CD4-positive, alpha-beta T cell treated with Interleukin-15 for 1 hour (primary cell): ENCODE data around the gene ZNF578.
"Not testable (repeated sequence)": the region's sequence is repeated elsewhere in the genome, so short reads cannot be mapped to it uniquely, and the experiment has no call there.

Experiments used
- DNase-seq: peaks from one replicate; pipeline ENCODE4 v3.0.0-alpha.2; 2020

Gene ZNF578

DNA sequence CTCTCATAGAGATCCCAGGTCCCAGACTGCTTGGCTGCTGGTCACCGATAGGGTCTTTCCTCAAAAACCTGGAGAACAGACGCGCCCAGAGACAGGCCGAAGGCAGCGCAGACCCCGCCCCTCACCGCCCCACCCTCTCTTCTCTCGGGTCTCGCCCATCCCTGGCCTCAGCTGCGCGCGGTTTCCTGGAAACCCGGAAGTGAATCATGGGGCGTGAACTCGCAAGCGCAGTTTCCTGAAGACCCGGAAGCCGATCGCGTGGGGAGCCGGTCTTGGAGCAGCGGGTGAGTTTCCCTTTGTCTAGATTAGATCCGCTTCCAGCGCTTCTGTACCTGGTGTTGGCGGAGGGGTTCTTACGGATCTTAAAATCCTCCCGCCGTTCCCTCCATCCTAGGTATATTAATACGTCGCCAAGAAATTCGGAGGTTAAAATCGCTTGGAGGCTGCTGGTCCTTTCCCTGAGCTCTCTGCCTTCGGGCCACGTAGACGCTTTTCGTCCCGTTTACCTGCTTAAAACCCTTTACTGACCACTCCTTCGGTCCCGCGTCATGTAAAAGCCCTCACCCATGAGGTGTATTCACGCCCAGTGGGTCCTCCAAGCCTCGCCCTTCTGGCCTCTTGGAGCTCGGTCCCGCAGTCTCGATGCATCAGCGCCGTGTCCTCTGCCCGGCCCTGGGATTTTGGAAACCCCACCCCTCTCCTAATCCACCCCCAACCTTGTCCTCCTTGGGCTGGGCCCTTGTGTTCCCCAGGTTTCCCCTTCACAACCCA lies at the start of gene ZNF578:
Gene ZNF578, plus strand, starts transcription at position 230 of the 771 bp plus-strand sequence. CDS start 48,293 bp downstream, outside the sequence.
- peak; percentile 80 for DNase-seq

DNA sequence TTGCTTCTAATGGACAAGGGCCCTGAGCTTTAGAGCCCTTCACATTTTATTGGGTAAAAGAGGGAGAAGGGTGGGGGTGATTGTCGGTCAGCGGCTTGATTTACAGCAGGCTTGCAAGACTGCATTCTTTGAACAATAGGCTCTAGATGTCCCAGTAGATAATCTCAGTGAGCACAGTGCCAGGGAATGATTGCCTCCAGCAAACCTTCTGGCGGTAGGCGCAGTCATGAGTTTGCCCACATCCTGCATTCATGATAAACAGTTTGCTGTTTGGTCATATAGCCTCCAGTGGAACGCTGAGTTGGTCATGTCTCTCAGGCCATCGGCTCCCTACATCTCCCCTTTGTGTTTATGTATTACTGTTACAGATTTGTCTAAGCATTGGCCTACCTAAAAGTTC lies 43.1 kb upstream of the ZNF578 start:
- no peak for DNase-seq

DNA sequence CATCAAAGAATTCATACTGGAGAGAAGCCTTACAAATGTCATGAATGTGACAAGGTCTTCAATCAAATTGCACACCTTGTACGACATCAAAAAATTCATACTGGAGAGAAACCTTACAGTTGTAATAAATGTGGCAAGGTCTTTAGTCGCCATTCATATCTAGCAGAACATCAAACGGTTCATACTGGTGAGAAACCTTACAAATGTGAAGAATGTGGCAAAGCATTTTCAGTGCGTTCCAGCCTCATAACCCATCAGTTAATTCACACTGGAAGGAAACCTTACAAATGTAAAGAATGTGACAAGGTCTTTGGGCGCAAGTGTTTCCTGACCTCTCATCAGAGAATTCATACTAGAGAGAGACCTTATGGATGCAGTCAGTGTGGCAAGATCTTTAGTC lies 37.6 kb upstream of the ZNF578 start:
- DNase-seq = no peak

DNA sequence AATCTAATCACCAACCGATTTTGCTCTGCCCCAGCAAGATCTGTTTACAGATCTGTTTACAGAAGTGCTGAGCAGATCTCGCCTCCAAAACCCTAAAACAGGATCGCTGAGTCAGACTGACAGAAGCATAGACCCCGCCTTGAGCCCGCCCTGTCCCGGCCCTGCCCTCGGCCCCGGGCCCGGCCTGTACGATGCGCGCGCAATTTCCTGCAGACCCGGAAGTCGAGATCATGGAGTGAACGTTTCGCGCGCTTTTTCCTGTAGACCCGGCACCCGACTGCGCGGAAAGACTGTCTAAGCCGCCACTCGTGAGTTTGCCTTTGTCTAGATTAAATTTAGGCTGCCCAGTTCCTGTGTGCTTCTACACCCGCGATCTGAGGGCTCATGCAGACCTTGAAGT lies 24.4 kb upstream of the ZNF578 start, which contains the start of gene ZNF534:
Gene ZNF534, plus strand, starts transcription at position 212 of the 400 bp plus-strand sequence. CDS start 2,327 bp downstream, outside the sequence.
- DNase-seq = no peak

DNA sequence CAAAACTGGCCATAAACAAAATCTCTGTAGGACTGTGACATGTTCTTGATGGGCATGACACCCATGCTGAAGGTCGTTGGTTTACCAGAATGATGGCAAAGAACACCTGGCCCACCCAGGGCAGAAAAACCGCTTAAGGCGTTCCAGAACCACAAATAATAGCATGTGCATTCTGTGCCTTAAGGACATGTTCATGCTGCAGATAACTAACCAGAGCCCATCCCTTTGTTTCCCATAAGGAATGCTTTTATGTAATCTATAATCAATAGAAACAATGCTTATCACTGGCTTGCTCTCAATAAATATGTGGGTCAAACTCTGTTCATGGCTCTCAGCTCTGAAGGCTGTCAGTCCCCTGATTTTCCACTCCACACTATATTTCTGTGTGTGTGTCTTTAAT lies 11.2 kb upstream of the ZNF578 start:
- DNase-seq = no peak

DNA sequence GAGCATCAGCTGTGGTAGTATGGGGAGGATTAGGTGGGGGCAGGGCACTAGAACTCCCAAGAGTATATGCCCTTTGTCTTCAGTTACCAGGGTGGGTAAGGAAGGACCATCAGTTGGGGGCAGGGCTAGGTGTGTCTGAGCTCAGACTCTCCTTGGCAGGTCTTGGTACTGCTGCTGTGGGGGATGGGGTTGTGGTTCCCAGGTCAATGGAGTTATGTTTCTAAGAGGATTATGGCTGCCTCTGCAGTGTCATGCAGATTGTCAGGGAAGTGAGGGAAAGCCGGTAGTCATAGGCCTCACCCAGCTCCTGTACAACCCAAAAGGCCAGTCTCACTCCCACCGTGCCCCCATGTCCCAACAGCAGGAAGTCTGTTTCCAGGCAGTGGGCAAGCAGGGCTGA lies 8.8 kb upstream of the ZNF578 start:
- no peak for DNase-seq

DNA sequence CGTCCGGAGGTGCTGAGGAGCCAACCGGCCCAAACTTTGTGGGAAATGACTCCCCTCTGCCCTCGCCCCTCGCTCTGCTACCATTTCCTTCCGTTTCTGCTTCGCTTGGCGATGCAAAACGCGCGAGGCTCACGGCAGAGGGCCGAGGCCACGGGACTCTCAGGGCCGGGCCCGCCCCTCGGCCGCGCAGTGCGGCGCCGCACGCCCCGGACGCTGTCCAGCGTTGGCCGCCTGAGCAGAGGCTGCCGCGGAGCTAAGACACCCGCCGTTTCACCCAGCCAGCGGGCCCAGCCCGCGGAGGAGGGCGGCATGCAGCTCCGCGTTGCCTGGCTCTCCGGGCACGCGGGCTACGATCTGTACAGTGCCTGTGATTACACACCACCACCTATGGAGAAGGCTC lies 2.1 kb upstream of the ZNF578 start:
- DNase-seq = no peak

DNA sequence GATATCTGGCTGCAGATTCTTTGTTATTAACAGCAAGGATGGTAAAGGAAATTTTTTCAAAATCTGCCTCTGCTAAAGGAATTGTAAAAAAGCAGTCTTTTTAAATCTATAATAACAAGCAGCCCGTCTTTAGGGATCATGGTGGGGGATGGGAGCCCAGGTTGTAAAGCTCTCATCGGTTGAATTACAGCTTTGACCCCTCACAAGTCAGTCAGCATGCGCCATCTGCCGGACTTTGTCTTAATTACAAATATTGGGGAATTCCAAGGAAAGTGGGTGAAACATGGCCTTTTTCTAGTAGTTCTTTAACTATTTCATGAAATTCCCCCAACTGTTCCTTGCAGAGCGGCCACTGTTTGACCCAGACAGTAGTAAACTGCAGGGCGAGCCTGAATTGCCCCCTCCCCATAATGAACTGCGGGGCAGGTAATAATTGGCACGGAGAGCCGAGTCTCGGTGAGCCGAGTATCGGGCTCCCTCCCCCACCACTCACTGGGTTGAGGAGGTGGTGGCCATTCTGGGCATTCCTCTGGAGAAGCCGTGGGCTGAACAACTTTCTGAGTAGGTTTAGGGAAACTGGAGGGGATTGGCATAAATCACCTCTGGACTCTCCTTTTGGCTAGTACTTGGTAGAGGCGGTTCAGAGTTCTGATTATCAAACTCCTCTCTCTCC lies 11.6 kb downstream of the ZNF578 start:
- no peak for DNase-seq

DNA sequence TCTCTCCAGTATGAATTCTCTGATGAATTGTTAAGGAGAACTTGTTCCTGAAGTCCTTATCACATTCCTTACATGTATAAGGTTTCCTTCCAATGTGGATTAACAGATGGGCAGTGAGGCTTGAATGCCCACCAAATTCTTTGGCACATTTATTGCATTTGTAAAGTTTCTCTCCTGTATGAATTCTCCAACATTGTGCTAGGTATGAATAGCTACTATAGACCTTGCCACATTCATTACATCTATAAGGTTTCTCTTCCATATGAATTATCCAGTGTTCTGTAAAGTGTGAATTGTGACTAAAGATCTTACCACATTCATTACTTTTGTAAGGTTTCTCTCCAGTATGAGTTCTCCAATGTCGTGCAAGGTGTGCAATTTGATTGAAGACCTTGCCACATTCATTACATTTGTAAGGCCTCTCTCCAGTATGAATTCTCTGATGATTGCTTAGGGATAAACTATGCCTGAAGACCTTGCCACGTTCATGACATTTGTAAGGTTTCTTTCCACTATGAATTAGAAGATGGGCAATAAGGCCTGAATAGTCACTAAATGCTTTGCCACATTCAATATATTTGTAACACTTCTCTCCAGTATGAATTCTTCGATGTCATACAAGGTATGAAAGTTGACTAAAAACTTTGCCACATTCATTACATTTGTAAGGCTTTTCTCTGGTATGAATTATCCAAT lies 20.4 kb downstream of the ZNF578 start:
- no peak for DNase-seq

DNA sequence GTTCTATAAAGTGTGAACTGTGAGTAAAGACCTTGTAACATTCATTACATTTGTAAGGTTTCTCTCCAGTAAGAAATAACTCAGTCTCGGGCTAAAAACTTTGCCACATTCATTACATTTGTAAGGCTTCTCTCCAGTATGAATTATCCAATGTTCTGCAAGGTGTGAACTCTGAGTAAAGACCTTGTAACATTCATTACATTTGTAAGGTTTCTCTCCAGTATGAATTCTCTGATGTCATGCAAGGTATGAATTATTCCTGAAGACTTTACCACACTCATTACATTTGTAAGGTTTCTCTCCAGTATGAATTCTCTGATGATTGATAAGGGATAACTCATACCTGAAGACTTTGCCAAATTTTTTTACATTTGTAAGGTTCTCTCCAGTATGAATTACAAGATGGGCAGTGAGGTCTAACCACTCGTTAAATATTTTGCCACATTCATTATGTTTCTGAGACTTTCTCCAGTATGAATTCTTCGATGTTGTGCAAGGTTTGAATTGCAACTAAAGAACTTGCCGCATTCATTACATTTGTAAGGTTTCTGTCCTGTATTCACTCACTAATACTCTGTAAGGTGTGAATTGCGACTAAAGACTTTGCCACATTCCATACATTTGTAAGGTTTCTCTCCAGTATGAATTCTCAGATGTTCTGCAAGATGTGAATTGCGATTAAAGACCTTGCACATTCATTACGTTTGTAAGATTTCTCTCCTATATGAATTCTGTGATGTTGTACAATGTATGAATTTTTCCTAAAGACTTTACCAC lies 21.2 kb downstream of the ZNF578 start:
- no peak for DNase-seq

DNA sequence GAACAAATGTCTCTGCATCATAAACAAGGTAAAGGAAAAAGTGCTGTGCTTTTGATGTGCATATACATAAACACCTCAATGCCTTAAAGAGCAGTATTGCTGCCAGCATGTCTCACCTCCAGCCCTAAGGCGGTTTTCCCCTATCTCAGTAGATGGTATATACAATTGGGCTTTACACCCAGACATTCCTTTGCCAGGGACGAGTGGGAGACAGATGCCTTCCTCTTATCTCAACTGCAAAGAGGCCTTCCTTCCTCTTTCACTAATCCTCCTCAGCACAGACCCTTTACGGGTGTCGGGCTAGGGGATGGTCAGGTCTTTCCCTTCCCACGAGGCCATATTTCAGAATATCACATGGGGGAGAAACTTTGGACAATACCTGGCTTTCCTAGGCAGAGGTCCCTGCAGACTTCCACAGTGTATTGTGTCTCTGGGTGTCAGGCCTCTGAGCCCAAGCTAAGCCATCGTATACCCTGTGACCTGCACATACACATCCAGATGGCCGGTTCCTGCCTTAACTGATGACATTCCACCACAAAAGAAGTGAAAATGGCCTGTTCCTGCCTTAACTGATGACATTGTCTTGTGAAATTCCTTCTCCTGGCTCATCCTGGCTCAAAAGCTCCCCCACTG lies 30.9 kb downstream of the ZNF578 start:
- not testable (repeated sequence) for DNase-seq

DNA sequence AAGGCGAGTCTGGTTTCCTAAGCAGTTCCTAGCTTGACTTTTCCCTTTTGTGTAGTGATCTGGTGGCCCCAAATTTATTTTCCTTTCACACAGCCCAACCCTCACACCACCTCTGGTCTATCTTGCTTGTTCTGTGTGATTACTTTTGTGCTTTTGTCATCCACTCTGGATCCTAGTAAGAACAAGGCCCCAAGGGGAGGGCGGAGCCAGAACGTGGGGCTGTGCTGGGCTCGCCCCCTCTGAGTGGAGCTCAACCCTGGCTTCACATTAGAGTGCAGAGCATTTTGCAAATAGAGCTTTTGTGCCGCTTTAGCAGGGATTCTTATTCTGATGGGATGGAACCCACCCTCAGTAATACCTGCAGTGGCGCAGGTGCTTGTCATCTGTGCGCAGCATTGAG lies 31.7 kb downstream of the ZNF578 start:
- not testable (repeated sequence) for DNase-seq

DNA sequence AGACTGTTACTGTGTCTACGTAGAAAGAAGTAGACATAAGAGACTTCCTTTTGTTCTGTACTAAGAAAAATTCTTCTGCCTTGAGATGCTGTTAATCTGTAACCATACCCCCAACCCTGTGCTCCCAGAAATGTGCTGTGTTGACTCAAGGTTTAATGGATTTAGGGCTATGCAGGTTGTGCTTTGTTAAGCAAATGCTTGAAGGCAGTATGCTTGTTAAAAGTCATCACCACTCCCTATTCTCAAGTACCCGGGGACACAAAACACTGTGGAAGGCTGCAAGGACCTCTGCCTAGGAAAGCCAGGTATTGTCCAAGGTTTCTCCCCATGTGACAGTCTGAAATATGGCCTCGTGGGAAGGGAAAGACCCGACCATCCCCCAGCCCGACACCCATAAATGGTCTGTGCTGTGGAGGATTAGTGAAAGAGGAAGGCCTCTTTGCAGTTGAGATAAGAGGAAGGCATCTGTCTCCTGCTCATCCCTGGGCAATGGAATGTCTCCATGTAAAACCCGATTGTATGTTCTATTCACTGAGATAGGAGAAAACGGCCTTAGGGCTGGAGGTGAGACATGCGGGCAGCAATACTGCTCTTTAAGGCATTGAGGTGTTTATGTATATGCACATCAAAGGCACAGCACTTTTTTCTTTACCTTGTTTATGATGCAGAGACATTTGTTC lies 32.3 kb downstream of the ZNF578 start:
- DNase-seq = not testable (repeated sequence)

DNA sequence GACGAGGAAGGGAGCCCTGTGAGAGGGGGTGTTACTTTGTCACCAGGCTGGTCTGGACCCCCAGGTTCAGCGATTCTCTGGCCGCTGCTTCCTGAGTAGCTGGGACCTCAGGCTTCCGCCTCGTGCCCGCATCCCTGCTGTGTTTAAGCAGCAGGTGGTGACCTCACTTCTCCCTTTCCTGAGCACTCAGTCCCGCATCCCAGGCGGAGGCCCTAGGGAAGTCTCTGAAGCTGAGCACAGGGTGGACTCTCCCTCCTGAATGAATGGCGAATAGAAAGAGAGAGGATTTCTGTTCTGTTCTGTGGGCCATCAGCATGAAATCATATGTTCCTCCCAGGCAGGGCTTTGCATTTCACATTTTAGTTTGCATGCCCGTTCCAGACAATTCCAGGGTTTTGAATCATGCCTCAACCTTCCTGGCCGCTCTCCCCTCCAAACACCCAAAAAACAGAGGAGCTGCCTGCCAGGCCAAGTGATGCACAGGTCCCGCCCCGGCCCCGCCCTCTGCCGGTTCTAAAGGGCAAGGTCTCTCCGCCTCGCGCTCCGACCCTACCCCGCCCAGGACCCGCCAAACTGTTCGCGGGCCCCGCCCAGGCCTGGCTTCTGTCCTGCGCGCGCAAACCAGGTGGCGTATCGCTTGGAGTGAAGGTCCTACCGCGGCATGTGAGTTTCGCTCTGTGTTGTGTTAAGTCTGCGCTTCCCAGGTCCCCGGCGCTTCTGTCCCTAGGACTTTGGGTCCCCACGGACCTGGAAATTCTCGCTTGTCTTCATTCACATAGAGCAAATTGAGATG lies 39.0 kb downstream of the ZNF578 start:
- no peak for DNase-seq

DNA sequence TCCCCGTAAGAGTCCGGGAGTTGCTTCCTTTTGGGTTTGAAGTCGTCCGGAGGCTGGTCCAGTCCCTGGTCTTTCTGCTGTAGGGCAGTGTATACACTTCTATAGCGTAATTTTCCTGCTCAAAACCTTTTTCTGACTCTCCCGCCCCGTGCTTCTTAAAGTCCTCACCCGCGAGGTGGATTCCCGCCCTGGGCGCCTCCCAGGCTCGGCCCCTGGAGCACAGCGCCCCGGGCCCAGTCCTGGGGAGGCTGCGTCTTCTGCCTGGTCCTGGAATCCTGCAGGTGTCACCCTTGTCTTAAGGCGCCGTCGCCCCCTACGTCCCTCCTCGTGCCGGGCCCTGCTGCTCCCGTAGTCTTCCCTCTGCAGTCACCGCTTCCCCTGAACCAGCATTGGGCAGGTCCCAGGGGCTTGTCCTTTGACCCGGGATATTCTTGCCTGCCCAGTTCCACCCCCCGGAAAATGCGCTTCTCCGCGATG lies 39.7 kb downstream of the ZNF578 start:
- DNase-seq = no peak

DNA sequence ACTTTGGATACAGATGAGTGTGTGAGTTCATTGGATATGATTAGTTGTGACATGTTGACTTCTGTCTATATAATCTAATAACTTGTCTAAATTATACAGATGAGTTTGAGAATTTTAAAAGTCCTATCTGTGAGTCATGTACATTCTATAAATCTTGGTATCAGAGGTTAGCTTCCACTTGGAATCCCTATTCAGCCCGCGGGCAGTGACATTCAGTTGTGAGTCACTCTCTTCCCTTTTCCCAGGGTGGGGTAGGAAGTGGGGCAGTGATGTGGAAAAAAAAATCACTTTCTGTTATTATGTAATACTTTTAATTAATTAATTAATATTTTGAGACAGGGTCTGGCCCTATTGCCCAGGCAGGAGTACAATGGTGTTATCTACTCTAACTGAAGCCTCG lies 41.2 kb downstream of the ZNF578 start:
- no peak for DNase-seq

DNA sequence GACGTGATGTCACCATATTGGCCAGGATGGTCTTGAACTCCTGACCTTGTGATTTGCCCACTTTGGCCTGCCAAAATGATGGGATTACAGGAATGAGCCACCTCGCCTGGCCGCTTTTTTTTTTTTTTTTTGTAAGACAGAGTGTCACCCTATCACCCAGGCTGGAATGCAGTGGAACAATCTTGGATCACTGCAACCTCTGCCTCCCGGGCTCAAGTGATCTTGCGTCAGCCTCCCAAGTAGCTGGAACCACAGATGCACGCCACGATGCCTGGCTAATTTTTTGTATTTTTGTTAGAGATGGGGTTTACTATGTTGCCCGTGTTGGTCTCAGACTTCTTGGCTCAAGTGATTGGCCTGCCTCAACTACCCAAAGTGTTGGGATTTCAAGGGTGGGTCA lies 45.2 kb downstream of the ZNF578 start:
- no peak for DNase-seq

DNA sequence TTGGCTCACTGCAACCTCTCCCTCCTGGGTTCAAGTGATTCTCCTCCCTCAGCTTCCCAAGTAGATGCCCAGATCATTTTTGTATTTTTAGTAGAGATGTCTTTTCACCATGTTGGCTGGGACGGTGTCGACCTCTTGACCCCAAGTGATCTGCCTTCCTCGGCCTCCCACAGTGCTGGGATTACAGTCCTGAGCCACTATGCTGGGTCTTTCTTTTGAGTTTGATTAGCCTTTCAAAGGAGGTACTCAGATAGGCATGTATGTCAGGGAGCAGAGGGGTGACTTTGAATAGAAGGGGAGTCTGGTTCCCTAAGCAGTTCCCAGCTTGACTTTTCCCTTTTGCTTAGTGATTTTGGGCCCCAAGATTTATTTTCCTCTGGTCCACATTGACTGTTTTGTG lies 47.1 kb downstream of the ZNF578 start:
- DNase-seq = not testable (repeated sequence)

DNA sequence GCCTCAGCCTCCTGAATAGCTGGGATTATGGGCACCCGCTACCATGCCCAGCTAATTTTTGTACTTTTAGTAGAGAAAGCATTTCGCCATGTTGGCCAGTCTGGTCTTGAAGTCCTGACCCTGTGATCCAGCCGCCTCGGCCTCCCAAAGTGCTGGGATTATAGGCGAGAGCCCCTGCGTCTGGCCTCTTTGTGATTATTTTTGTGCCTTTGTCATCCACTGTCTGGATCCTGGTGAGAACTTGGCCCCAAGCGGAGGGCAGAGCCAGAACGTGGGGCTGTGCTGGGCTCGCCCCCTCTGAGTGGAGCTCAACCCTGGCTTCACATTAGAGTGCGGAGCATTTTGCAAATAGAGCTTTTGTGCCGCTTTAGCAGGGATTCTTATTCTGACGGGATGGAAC lies 47.6 kb downstream of the ZNF578 start:
- DNase-seq = not testable (repeated sequence)

DNA sequence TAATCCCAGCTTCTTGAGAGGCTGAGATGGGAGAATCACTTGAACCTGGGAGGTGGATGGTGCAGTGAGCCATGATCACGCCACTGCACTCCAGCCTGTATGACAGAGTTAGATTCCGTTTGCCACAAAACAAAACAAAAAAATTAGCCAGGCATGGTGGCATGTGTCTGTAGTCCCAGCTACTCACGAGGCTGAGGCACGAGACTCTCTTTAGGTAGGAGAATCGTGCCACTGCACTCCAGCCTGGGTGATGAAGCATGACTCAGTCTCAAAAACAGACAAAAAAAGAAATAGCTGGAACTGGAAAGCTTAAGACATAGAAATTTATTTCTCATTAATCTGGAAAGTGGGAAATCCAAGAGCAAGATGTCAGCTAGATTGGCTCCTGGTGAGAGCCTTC lies 53.9 kb downstream of the ZNF578 start:
- no peak for DNase-seq

DNA sequence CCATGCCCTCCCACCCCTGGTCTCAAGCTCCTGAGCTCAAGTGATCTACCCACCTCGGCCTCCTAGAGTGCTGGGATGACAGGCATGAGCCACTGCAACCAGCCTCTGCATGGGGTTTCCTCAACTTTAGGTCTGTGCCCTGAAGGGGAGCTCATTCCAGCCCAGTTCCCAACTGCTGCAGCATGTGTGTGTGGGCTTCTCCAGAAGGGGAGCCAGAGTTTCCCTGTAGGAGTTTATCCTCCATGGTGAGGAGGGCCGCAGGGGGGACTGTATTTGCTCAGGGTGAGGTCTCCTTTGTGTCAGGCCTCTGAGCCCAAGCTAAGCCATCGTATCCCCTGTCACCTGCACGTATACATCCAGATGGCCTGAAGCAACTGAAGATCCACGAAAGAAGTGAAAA lies 62.8 kb downstream of the ZNF578 start:
- DNase-seq = no peak
